Measurements from ENCODE around the gene CTSE.
"Not testable (repeated sequence)": the region's sequence is repeated elsewhere in the genome, so short reads cannot be mapped to it uniquely, and the experiment has no call there.

The CTSE gene

DNA sequence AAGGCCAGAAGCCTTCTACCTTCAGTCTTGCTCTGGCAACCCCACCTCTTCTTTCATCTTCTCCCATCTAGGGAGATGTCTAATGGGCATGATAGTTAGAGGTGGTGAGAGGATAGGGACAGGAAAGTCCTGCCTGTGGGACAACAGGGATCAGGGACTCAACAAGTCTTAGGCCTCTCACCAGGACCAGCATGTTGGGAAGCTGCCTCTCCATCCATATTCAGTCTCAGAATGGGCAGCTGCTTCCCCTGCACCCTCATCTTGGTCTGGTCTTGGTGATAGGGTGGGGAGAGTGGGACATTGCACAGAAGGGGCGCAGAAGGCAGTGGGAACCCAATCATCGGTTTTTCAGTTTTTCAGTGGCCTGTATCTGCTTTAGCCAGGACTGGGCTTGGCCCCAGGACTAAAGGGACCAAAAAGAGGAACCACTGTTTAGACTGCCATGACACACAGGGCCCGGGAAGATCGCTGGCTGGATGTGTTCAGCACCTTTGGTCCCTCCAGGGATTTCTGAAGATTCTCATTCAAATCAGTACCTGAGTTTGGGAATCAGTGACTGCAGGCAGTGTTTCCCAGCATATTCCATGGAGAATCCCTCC, 42.0 kb upstream of the CTSE start:
- peaks cover 14% of the 10 kb centered on the region for H3K9me3 ChIP-seq (ENCODE audit: severe bottlenecking)
- H3K4me3 ChIP-seq (ENCODE audit: low read depth, low read length), result no peak overlapping the region
- DNase-seq, result no peak
- no peak overlapping the region for H3K27ac ChIP-seq
- no peaks in the 10 kb centered on the region for H3K36me3 ChIP-seq
- TF ChIP-seq, protein P1, sequence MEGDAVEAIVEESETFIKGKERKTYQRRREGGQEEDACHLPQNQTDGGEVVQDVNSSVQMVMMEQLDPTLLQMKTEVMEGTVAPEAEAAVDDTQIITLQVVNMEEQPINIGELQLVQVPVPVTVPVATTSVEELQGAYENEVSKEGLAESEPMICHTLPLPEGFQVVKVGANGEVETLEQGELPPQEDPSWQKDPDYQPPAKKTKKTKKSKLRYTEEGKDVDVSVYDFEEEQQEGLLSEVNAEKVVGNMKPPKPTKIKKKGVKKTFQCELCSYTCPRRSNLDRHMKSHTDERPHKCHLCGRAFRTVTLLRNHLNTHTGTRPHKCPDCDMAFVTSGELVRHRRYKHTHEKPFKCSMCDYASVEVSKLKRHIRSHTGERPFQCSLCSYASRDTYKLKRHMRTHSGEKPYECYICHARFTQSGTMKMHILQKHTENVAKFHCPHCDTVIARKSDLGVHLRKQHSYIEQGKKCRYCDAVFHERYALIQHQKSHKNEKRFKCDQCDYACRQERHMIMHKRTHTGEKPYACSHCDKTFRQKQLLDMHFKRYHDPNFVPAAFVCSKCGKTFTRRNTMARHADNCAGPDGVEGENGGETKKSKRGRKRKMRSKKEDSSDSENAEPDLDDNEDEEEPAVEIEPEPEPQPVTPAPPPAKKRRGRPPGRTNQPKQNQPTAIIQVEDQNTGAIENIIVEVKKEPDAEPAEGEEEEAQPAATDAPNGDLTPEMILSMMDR (IDR thresholded peaks at IDR 0.05; ENCODE audit: low read depth, low read length), result no peak
- peaks cover 32% of the 10 kb centered on the region for H3K27me3 ChIP-seq (ENCODE audit: insufficient read depth, low read depth, severe bottlenecking)

DNA sequence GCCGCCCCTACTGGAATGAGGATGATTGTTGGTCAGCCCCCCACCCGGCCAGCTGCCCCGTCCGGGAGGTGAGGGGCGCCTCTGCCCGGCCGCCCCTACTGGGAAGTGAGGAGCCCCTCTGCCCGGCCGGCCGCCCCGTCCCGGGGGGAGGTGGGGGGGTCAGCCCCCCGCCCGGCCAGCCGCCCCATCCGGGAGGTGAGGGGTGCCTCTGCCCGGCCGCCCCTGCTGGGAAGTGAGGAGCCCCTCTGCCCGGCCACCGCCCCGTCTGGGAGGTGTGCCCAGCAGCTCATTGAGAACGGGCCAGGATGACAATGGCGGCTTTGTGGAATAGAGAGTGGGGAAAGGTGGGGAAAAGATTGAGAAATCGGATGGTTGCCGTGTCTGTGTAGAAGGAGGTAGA, 40.8 kb upstream of the CTSE start:
- H3K36me3 ChIP-seq; DNase-seq; H3K27ac ChIP-seq; H3K4me3 ChIP-seq (ENCODE audit: low read depth, low read length): not testable (repeated sequence)
- Histone ChIP-seq H3K27me3 (ENCODE audit: insufficient read depth, low read depth, severe bottlenecking) (peaks cover 30% of the 10 kb centered on the region), H3K9me3 (ENCODE audit: severe bottlenecking) (peaks cover 14% of the 10 kb centered on the region)

DNA sequence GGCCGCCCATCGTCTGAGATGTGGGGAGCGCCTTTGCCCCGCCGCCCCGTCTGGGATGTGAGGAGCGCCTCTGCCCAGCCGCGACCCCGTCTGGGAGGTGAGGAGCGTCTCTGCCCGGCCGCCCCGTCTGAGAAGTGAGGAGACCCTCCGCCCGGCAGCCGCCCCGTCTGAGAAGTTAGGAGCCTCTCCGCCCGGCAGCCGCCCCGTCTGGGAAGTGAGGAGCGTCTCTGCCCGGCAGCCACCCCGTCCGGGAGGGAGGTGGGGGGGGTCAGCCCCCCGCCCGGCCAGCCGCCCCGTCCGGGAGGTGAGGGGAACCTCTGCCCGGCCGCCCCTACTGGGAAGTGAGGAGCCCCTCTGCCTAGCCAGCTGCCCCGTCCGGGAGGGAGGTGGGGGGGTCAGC, 40.3 kb upstream of the CTSE start:
- Histone ChIP-seq H3K27me3 (ENCODE audit: insufficient read depth, low read depth, severe bottlenecking) (peaks cover 29% of the 10 kb centered on the region), H3K9me3 (ENCODE audit: severe bottlenecking) (peaks cover 14% of the 10 kb centered on the region)
- H3K27ac ChIP-seq; H3K36me3 ChIP-seq; DNase-seq; H3K4me3 ChIP-seq (ENCODE audit: low read depth, low read length): not testable (repeated sequence)

DNA sequence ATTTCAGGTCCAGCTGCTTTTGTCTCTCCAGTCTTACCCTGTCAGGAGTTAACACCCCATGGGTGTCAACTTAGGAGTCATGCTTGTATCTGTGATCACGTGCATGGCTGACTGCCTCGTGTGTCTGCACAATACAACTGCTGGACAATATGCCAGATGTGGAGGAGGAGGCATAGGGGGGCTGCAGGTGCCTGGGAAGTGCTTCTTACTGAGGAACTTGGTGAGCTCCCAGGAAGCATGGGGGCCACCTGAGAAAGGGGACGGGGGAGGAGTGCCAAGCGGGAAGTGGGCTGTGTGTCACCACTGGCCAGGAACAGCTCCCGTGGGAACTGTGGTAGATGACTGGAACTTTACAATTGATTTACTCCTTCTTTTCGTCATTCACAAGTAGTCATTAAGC, 38.8 kb upstream of the CTSE start:
- Histone ChIP-seq H3K4me3 (ENCODE audit: low read depth, low read length) (no peak overlapping the region), H3K36me3 (no peaks in the 10 kb centered on the region), H3K27ac (no peak overlapping the region), H3K9me3 (ENCODE audit: severe bottlenecking) (peaks cover 14% of the 10 kb centered on the region), H3K27me3 (ENCODE audit: insufficient read depth, low read depth, severe bottlenecking) (peaks cover 19% of the 10 kb centered on the region)
- TF ChIP-seq, protein P1 (IDR thresholded peaks at IDR 0.05; ENCODE audit: low read depth, low read length), result no peak
- DNase-seq, result no peak

DNA sequence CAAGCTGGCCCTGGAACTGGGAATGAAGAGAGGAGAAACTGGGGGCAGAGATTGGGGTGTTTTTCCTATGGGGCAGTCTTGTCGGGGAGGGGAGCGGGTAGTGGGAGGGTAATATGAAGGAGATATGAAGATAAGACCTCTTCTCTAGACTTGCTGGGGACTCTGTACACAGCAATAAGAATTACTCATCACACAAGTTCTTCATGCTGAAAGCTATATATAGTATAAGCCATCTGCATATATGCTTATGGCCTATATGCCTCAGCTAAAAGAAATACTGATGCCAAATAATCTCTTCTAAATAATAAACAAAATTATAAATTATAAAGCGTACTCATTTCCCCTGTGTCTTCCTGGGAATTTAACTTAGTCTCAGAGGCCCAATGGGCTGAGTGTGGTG, 37.1 kb upstream of the CTSE start:
- TF ChIP-seq, protein P1 (IDR thresholded peaks at IDR 0.05; ENCODE audit: low read depth, low read length), result no peak
- Histone ChIP-seq H3K4me3 (ENCODE audit: low read depth, low read length) (no peak overlapping the region), H3K27ac (no peak overlapping the region), H3K9me3 (ENCODE audit: severe bottlenecking) (peaks cover 14% of the 10 kb centered on the region), H3K36me3 (no peaks in the 10 kb centered on the region), H3K27me3 (ENCODE audit: insufficient read depth, low read depth, severe bottlenecking) (peaks cover 18% of the 10 kb centered on the region)
- DNase-seq, result no peak

DNA sequence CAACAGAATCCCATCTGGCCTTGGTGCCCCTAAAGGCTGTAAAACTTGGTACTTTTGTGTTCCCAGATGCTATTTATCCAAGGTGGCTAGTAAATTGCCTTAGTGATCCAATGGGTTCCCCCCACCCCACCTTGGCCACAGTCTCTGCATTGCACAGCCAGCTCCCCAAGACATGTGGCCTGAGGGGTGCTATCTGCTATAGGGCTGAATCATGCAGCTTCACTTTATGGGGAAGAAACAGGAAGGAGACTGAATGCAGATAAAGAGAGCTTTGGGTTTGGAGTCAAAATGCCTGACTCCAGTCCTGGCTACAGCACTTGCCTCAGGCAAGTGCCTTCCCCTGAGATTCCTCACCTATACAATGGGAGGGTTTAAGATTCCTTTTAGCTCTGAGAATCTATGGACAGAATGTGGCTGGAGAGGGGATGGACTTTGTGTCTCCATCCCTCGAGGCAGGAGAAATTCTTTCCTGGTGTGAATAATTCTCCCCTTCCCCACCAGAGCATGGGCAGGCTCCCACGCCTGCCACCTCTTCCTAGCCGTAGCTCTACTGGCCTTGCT, 35.7 kb upstream of the CTSE start:
- TF ChIP-seq, protein P1 (IDR thresholded peaks at IDR 0.05; ENCODE audit: low read depth, low read length), result no peak
- H3K36me3 ChIP-seq, result no peaks in the 10 kb centered on the region
- no peak overlapping the region for H3K27ac ChIP-seq
- no peak overlapping the region for H3K4me3 ChIP-seq (ENCODE audit: low read depth, low read length)
- H3K27me3 ChIP-seq (ENCODE audit: insufficient read depth, low read depth, severe bottlenecking), result peaks cover 18% of the 10 kb centered on the region
- DNase-seq, result no peak
- H3K9me3 ChIP-seq (ENCODE audit: severe bottlenecking), result peaks cover 14% of the 10 kb centered on the region

DNA sequence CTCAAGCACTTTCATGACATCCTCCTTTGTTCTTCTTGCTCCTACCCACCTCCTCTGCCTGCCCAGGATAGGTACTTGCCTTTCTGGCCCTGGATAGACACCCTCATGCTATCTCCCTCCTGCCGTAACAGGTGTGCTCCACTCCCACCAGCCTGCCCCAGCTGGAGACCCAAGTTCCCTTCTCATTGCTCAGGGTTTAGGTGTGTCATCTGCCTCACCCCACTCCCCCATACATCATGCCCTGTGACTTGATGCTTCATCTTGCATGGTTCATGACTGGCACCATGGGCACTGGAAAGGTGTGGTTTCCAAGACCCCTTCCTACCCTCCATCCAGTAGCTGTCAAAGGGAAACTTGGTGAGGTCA, 35.2 kb upstream of the CTSE start:
- Histone ChIP-seq H3K36me3 (no peaks in the 10 kb centered on the region), H3K9me3 (ENCODE audit: severe bottlenecking) (peaks cover 14% of the 10 kb centered on the region), H3K27me3 (ENCODE audit: insufficient read depth, low read depth, severe bottlenecking) (peaks cover 18% of the 10 kb centered on the region), H3K4me3 (ENCODE audit: low read depth, low read length) (no peak overlapping the region), H3K27ac (no peak overlapping the region)
- TF ChIP-seq, protein P1 (IDR thresholded peaks at IDR 0.05; ENCODE audit: low read depth, low read length), result no peak
- DNase-seq, result no peak

DNA sequence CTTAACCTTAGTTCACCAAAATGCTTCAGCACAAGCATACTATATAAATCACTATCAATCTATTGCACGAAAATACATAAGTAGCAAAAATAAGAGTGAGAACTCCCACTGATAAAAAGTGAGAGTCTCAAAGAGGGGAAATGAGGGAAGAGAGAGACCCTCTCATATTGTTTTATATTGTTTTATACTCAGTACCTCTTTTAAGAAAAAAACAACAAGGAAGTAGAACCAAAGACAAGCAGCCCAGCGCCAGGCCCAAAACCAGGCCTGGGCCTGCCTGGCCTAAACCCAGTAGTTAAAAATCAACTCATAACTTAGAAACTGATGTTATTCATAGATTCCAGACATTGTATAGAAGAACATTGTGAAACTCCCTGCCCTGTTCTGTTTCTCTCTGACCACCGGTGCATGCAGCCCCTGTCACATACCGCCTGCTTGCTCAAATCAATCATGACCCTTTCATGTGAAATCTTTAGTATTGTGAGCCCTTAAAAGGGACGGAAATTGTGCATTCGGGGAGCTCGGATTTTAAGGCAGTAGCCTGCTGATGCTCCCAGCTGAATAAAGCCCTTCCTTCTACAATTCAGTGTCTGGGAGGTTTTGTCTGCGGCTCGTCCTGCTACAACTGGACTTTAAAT, 34.7 kb upstream of the CTSE start:
- DNase-seq; H3K4me3 ChIP-seq (ENCODE audit: low read depth, low read length); H3K27ac ChIP-seq; H3K36me3 ChIP-seq: not testable (repeated sequence)
- H3K27me3 ChIP-seq (ENCODE audit: insufficient read depth, low read depth, severe bottlenecking), result peaks cover 22% of the 10 kb centered on the region
- peaks cover 16% of the 10 kb centered on the region for H3K9me3 ChIP-seq (ENCODE audit: severe bottlenecking)

DNA sequence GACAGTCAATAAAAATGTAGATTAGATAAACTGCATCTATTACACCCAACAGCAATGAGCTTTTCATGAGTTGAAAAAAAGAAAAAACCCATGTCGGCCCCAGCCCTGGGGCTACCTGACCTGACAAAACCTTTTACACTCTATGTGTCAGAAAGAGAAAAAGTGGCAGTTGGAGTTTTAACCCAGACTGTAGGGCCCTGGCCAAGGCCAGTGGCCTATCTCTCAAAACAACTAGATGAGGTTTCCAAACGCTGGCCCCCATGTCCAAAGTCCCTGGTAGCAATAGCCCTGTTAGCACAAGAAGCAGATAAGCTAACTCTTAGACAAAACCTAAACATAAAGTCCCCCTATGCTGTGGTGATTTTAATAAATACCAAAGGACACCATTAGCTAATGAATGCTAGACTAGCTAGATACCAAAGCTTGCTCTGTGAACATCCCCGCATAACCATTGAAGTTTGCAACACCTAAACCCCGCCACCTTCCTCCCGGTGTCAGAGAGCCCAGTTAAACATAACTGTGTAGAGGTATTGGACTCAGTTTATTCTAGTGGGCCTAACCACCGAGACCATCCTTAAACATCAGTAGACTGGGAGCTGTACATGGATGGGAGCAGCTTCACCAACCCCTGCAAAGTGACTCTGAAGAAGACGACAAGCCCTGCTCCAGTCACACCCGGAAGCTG, 32.1 kb upstream of the CTSE start:
- peaks cover 10% of the 10 kb centered on the region for H3K9me3 ChIP-seq (ENCODE audit: severe bottlenecking)
- H3K27me3 ChIP-seq (ENCODE audit: insufficient read depth, low read depth, severe bottlenecking), result peaks cover 38% of the 10 kb centered on the region
- not testable (repeated sequence) for H3K27ac ChIP-seq; DNase-seq; H3K36me3 ChIP-seq; H3K4me3 ChIP-seq (ENCODE audit: low read depth, low read length)

Data from WERI-Rb-1 (cell line).